Daoy (cell line): ENCODE measurements around the gene TSC2. TPM values are rescaled to one million over a fixed set of nuclear protein-coding genes. Genes with fewer than 3 reads are reported as not detected.
"Not testable (repeated sequence)": the region's sequence is repeated elsewhere in the genome, so short reads cannot be mapped to it uniquely, and the experiment has no call there.

ENCODE experiments used
- DNase-seq: peaks from one replicate; pipeline ENCODE4 v3.0.0-alpha.2; 2015; ENCODE audit warnings: low read depth
- total RNA-seq: library from RNA; depleted of rRNA; stranded (reverse); fragments of >200 nt; shearing (Covaris generic); gene quantifications from 2 replicates; pipeline ENCODE4 v1.2.3, GENCODE V29; 2014

TSC2 gene
- total RNA-seq, 1 experiment from 2014 or later: 31.4 TPM

DNA sequence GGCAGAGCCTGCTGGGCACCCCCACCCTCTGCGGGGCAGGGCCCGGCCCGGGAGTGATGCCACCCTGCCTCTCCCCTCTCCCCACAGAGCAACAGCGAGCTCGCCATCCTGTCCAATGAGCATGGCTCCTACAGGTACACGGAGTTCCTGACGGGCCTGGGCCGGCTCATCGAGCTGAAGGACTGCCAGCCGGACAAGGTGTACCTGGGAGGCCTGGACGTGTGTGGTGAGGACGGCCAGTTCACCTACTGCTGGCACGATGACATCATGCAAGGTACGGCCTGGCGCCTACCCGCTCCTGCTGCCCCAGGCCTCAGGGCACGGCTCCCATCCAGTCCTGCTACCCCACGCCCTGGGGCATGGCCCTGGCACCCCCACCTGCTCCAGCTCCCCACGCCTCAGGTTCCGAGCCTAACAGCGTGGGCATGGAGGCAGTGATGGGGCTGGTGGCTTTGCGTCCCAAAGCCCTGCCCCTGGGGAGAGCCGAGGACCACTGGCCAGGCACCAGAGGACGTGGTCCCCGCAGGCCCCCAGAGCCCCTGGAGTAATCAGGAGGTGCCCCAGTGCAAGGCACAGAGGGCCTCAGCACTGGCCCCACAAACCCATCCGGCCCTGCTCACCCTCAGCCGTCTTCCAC lies 38.4 kb downstream of the TSC2 start:
- no peak for DNase-seq

DNA sequence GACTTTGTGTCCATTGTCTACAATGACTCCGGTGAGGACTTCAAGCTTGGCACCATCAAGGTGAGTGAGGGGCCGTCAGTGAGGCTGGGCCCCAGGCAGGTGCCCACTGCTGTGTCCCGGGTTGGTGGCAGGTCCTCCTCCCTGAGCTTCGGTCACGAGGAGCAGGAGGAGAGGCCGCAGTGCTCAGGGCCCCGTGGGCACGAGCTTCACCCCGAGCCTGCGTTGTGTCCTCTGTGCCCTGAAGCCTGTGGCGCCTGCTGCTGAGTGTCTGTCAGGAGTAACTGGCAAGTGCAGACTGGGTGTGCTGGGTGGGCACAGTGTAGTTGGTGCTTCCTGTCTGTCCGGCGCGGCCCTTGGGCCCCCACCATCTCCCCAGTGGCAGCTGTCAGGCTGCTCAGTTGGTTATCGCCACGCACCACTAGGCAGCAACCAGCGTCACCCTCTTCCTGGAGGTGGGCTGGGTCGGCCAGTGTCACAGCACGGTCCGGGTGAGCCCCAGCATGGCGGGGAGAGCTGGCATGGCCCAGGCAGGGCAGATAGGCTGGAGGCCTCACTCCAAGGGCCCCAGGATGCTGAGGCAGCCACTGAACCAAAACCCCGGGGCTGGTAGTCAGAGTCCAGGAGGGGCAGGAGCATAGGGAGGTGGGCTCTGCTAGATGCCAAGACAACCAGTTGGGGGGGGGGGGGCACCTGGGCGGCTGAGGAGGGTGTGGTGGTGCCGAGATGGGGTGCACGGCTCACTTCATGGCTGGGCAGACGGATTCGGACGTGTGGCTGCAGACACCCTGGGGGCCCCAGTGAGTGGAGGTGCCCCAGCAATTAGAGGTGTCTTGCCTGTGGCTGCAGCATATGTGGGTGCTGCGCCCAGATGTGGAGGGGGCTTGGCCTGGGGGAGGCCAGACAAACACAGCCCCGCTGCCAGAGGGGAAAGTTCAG lies 39.3 kb downstream of the TSC2 start:
- no peak for DNase-seq

DNA sequence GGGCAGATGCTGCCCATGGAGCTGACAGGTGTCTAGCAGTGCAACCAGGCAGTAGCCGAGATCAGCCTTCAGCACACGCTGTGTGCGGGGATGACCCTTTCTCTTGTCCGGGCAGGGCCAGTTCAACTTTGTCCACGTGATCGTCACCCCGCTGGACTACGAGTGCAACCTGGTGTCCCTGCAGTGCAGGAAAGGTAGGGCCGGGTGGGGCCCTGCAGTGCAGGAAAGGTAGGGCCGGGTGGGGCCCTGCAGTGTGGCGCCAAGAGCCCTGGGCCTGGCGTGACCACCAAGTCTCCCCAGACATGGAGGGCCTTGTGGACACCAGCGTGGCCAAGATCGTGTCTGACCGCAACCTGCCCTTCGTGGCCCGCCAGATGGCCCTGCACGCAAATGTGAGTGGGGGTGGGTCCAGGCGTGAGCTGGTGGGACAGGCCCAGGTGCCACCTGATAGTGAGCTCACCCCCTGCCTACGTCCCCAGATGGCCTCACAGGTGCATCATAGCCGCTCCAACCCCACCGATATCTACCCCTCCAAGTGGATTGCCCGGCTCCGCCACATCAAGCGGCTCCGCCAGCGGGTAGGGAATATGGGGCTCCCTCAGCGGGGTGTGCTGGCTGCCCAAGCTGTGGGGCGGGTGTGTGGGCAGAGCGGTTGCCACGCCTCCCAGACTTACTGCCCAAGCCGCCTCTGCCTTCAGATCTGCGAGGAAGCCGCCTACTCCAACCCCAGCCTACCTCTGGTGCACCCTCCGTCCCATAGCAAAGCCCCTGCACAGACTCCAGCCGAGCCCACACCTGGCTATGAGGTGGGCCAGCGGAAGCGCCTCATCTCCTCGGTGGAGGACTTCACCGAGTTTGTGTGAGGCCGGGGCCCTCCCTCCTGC lies 40.2 kb downstream of the TSC2 start:
- DNase-seq: no peak

DNA sequence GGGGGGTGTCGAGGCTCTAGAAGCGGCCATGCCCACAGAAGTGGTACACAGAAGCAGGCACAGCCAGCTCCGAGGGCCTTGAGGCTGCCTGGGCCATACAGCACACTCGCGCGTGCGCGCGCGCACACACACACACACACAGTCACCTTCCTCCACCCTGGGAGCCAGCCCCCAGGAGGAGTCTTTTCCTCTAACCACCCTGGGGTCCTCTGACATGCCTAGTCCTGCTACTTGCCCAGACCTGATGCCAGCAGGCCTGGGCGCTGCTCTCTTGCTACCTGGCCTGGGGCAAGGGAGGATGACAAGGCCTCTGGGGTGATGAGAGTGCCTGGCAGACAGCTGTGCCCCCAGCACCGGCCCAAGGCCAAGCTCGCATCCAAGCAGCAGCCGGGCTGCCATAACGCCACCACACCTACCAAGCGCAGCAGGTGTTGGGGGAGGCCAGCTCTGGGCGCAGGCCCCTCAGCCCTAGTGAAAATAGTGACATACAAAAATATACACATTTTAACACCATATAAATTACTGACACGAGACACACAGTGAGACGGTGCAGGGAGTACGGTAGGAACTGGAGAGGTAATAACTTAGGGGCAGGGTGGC lies 41.1 kb downstream of the TSC2 start:
- no peak for DNase-seq

DNA sequence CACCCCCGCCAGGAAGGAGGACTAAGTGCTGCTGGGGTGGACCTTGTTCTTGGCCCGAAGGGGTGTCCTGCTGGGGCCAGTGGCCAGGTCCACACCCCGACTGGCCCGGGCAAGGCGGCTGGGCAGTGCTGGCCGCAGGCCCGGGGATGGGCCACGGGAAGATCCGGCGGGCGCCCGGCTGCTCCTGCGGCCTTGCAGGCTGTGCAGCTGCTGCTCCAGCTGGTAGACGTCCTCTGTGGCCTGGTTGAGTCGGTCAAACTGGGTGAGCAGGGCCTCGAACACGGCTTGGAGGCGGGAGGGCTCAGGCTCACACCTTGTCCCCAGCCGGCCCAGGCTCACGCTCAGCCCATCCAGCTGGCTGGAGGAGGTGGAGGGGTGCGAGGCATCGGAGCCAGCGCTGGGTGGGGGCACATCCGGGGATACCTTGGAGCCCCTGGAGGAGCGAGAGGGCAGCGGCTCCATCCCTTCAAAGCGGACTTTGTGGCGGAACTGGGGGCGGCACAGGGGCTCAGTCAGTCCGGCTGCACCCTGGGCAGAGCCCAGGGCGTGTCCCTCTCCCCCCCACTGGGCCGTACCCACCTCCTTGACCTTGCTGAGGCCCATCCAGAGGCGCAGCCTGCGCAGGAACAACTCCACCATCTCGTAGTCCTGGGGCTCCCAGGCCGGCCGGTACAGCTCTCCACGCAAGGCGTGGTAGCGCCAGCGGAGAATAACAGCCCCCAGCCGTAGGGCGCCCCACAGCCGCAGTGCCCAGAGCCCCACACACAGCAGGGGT lies 42.1 kb downstream of the TSC2 start:
- DNase-seq: no peak

DNA sequence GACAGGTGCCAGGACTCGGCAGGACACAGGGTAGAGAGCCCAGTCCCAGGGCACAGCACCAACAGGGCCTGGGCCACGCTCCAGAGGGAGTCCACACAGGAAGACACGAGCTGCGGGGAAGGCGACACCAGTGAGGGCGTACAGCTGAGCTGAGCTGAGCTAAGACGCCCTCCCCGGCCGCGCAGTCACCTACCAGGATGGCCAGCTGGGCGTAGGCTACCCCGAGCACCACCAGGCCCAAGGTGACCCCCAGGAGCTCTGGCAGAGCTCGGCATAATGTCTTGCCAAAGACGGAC lies 42.6 kb downstream of the TSC2 start:
- DNase-seq: no peak

DNA sequence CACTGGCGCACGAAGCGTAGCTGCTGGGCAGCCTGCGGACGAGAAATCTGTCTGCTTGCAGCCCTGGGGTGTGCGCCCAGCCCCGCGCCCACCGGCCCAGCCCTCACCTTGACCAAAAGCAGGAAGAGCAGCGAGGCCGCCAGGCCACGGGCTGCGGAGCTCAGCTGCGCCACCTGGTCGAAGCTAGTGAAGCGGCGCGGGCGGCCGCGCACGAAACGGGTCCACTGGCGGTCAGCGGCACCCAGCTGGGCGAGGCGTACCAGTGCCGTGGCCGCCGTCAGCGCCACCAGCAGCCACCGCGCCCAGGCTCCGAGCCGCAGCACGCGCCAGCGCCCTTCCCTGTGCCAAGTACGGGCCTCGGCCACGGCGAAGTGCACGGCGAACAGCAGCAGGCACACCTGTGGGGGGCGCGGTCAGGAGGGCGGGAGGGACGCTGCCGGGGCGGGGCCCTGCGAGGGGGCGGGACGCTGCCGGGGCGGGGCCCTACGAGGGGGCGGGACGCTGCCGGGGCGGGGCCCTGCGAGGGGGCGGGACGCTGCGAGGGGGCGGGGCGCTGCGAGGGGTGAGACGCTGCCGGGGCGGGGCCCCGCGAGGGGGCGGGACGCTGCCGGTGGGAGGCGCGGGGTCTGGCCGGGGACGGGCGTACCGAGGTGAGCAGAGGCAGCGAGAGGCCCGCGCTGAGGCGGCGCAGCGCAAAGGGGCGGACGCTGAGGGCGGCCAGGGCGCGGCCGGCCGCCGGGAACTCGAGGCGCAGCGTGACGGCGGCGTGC lies 43.2 kb downstream of the TSC2 start:
- no peak for DNase-seq

DNA sequence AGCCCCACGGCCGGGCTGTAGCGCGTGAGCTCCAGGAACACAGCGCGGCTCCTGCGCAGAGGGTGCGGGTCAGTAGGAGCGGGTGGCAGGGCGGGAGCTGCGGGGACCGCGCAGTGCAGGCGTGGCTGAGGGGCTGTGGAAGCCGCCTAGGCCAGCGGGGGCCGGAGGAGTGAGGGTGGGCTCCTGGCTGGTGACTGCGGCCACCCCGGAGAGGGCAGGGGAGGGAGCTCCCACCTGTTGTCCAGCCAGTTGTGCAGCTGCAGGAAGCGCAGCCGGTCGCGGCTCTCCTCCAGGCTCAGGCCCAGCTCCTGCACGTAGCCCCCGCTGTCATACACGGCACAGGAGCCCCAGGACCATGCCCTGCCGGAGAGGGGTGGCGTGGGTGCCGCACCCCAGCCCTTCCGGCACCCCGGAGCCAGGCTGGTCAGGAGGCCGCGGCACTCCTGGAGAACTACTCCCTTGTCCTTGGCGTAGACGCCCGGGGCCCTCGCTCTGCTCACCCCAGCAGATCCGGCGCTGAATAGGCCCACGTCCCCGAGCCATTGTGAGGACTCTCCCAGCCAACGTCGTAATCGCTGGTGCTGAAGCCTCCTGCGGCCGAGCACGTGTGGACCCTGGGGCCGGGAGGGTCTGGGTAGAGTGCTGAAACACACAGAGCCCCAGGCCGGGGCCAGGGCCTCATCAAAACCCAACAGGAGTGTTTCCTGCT lies 43.9 kb downstream of the TSC2 start:
- no peak for DNase-seq

DNA sequence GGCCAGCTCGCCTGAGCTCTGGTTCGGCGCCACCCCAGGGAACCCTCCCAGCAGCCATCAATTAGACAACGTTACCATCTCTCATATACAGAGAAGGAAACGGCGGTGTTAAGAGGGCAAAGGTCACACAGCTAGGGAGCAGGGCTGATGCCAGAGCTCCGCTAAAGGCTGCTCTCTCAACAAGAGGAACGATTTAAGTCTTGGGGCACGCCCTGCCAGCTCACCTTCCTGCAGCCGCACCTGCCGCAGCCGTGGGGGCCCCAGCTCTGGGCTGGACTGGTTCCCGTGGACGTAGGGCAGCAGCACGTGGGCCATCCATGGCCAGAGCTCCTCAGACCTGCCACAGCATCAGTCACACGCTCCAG lies 44.5 kb downstream of the TSC2 start:
- no peak for DNase-seq

DNA sequence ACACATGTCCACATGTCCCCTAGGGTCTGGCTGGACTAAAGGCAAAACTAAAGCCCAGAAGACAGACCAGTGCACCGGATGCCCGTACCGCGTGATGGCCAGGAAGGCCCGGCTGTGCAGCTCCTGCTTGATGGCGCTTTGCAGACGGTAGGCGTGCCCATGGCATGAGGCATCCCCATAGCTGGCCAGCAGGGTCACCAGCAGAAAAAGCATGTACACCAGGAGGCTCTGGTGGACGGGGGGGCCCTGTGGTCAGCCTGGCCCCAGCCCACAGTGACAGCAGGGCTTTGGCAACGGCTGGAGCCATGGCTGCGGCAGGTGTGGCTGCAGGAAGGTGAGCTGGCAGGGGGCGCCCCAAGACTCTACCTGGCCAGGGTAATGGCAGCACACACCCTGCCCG lies 45.1 kb downstream of the TSC2 start:
- DNase-seq: no peak

DNA sequence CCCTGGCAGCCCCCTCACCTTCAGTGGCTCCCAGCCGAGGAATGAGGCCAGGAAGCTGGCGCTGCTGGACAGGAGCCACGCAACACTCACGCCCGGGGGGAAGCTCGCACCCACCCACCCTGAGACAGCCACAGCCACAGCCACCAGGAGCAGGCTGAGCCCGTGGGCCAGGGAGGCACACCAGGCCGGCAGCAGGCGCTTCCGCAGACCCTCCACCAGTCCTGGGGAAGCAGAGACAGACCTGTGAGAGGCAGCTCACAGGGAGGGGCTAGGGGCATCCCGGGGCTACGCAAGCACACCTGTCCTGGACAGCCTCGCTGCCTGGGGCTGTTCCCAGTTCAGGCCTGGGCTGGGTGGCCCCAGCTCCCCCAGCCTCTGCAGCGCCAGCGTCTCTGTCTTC lies 46.0 kb downstream of the TSC2 start:
- no peak for DNase-seq

DNA sequence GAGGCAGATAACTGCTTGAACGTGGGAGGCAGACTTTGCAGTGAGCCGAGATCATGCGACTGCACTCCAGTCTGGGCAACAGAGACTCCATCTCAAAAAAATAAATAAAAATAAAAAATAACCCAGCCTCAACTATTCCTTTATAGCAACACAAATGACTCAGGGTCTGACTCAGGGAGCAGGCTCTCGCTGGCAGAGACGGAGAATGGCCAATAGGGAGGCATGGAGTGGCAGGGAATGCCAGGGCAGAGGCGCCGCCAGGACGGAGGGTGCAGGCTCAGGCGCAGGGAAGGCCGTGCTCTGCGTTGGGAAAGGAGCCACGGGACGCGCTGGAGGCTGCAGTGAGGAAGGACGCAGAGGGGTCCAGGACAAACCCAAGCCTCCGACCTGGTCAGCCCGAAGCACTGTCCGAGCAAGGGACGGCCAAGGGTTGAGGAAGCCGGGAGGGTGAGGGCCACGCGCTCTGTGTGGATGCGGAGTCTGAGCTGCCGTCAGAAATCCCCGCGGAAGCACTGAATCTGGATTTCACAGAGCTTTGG lies 47.6 kb downstream of the TSC2 start:
- no peak for DNase-seq

DNA sequence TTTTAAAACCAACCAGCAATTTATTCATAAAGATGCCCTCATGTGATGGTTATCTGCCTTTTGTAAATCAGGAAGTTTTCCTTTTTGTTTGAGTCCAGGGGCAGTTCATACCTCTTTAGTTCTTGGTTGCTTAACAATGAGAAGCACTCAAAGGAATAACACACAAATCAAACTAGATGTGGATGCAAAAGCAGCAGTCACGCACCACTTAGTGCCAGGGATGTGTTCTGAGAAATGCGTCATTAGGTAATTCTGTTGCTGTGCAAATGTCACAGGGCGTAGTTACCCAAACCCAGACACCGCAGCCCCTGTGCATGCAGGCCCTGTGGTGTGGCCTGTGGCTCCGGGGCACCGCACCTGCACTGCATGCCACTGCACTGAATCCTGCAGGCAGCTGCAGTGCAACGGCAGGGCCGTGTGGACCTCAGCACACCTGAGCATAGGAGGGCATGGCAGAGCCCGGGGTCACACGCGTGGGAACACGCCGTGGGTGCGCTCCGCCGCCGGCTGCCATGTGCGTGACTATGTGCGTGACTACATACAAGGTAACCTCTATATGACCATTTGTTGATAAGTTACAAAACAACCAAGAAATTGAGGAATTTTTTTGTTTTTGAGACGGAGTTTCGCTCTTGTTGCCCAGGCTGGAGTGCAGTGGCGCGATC lies 48.3 kb downstream of the TSC2 start:
- DNase-seq: no peak

DNA sequence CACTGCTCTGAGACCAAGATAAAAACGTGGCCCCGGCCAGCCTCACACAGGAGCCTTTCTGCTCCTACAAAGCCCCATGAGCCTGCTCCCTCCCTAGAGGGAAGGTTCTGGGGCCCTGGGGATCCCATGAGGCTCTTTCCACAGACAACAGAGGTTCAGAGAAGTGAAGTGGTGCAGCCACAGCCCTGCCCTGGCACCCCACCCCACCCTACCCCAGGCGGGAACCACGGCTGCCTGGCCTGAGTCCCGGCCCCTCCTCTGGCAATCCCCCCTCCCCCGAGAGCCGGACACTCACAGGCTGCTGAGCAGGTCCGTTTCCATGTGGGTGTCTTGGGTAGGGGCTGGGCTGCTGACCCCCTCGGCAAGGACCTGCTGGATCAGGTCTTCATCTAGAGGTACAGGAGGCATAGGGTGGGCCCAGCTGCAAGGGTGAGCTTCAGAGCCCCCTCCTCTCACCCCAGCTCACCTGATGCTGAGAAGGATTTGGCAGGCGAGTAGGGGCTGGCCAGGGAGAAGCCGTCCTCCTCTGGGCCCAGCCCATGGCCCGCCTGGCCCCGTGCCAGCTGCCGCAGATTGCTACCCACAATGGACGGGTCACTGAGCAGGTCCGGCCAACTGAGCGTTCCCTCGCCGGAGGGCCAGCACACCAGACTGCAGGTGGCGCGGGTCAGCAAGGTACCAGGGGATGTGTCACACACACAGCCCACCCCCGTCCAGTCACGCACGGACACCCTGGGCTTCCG lies 49.2 kb downstream of the TSC2 start:
- DNase-seq: no peak

DNA sequence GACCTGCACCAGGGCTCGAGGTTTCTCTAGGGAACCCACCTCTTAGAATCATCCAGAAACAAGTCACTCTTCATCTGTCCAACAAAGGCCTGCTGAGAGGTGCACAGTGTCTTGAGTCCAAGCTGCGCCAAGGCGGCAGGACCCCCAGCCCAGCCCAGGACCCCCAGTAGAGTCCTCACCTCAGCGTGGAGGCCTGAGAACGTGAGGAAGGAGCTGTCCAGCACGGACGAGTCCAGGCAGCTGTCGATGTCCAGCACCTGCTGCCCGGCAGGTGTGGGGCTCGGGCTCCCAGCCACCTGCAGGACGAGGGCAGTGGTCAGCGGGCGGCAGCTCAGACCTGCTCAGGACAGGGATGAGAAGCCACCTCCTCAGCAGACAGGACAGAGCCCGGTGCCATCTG lies 49.9 kb downstream of the TSC2 start:
- DNase-seq: not testable (repeated sequence)

DNA sequence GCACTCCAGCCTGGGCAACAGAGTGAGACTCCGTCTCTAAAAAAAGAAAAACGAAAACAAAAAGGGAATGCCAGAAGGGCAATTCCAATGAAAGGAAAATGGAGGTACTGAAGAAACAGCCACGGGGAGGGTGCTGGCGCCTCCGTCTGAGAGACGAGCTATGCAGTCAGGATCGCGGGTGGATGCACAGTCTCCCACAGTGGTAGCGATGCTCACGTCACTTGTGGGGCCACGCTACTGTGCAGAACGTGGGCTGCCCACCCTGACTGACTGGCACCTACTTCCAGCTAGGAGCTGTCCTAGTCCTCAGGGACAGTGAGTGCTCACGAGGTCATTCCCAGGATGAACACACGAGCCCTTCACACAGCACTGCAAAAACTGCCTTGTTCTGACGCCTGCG lies 53.8 kb downstream of the TSC2 start:
- DNase-seq: not testable (repeated sequence)

DNA sequence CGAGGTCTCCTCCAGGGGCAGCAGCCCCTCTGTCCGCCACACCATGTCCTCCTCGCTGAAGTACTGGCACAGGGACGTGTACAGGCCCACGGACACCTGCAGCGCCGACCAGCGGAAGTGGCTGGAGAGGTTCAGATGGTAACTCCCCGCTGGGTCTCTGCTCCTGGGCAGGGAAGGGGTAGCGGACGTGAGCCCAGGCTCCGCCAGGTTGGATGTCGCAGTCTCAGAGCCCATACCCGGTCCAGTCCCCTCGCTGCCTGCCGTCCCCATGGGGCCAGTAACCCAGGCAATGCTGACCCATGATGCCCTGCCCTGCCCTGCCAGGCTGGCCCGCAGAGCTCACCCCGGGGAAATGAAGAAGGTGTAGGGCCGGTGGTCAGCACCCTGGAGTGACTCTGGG lies 54.7 kb downstream of the TSC2 start:
- no peak for DNase-seq

DNA sequence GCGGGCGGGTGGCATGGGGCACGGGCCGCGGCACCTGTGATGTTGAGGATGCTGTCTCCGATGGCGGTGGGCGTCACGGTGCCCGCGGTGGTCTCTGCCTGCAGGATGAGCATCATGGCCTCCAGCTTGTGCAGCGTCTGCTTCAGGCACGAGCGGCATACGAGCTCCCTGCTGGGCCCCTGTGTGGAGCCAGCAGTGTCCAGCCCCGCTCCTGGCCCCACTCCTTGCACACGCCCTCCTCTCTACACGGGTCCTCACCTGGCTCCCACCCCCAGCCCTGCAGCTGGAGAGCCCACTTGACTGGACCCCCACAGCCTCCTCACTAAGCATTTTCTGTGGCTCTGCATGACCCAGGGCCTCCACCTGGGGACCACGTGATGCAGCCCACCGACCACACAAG lies 56.7 kb downstream of the TSC2 start:
- not testable (repeated sequence) for DNase-seq
